ENCODE results near the gene MPHOSPH9. TPM values are rescaled to one million over a fixed set of nuclear protein-coding genes. Genes with fewer than 3 reads are reported as not detected.
A peak's percentile ranks its signal among the peaks of the same experiment; 100 is the strongest.

Gene MPHOSPH9
- total RNA-seq, 1 donor from 2014 or later, result 302 TPM

- Histone ChIP-seq H3F3A (ENCODE audit: low read depth) (peaks cover 16% of the 10 kb centered on the region), H3K9me3 (ENCODE audit: low read depth) (no peaks in the 10 kb centered on the region), H3K4me1 (peaks cover 34% of the 10 kb centered on the region), H2AFZ (replicated peaks) (no peak overlapping the region), H3K27me3 (no peaks in the 10 kb centered on the region), H3K9ac (no peak overlapping the region), H3K4me3 (no peak overlapping the region), H3K79me2 (ENCODE audit: low read depth) (no peaks in the 10 kb centered on the region), H4K20me1 (ENCODE audit: low read depth) (no peaks in the 10 kb centered on the region), H3K4me2 (no peak overlapping the region), H3K27ac (no peak overlapping the region), H3K36me3 (no peaks in the 10 kb centered on the region)
- Mint-ChIP-seq H3K9me3 (no peaks in the 10 kb centered on the region), H3K27ac (peak overlapping the region; percentile 33), H3K36me3 (no peaks in the 10 kb centered on the region), H3K4me3 (no peak overlapping the region), H3K4me1 (peaks cover 64% of the 10 kb centered on the region), H3K27me3 (ENCODE audit: insufficient read depth, low read depth) (no peaks in the 10 kb centered on the region)
- TF ChIP-seq EZH2phosphoT487 (IDR thresholded peaks at IDR 0.05) (no peak), EZH2 (IDR thresholded peaks at IDR 0.05) (no peak), CTCF (IDR thresholded peaks at IDR 0.05) (no peak)
- no peak for DNase-seq (ENCODE audit: low spot score)
Measured at GRCh38 chr12:123106640-123107359, 126.1 kb downstream of the MPHOSPH9 start.

- Histone ChIP-seq H3K79me2 (ENCODE audit: low read depth) (no peaks in the 10 kb centered on the region), H4K20me1 (ENCODE audit: low read depth) (no peaks in the 10 kb centered on the region), H3K4me2 (peak overlapping the region; percentile 19), H3K27ac (no peak overlapping the region), H3K36me3 (no peaks in the 10 kb centered on the region), H3K4me3 (no peak overlapping the region), H3F3A (ENCODE audit: low read depth) (peaks cover 16% of the 10 kb centered on the region), H2AFZ (replicated peaks) (no peak overlapping the region), H3K4me1 (peaks cover 38% of the 10 kb centered on the region), H3K9me3 (ENCODE audit: low read depth) (no peaks in the 10 kb centered on the region), H3K9ac (no peak overlapping the region), H3K27me3 (no peaks in the 10 kb centered on the region)
- Mint-ChIP-seq H3K4me3 (no peak overlapping the region), H3K27me3 (ENCODE audit: insufficient read depth, low read depth) (no peaks in the 10 kb centered on the region), H3K9me3 (no peaks in the 10 kb centered on the region), H3K36me3 (no peaks in the 10 kb centered on the region), H3K4me1 (peaks cover 49% of the 10 kb centered on the region), H3K27ac (peak overlapping the region; percentile 55)
- TF ChIP-seq CTCF (IDR thresholded peaks at IDR 0.05), result no peak
- TF ChIP-seq EZH2 (IDR thresholded peaks at IDR 0.05), result no peak
- no peak for TF ChIP-seq EZH2phosphoT487 (IDR thresholded peaks at IDR 0.05)
- DNase-seq (ENCODE audit: low spot score), result peak; percentile 29
Measured at GRCh38 chr12:123105211-123105826, 127.6 kb downstream of the MPHOSPH9 start.

GRCh38 chr12:123104809-123105208 lies 128.1 kb downstream of the MPHOSPH9 start:
- Histone ChIP-seq H3K36me3 (no peaks in the 10 kb centered on the region), H3K9me3 (ENCODE audit: low read depth) (no peaks in the 10 kb centered on the region), H2AFZ (replicated peaks) (no peak overlapping the region), H3K4me3 (no peak overlapping the region), H4K20me1 (ENCODE audit: low read depth) (no peaks in the 10 kb centered on the region), H3K4me2 (peak overlapping the region; percentile 19), H3K79me2 (ENCODE audit: low read depth) (no peaks in the 10 kb centered on the region), H3K27me3 (no peaks in the 10 kb centered on the region), H3K27ac (no peak overlapping the region), H3K4me1 (peaks cover 38% of the 10 kb centered on the region), H3K9ac (no peak overlapping the region), H3F3A (ENCODE audit: low read depth) (peaks cover 16% of the 10 kb centered on the region)
- TF ChIP-seq EZH2phosphoT487 (IDR thresholded peaks at IDR 0.05), result no peak
- no peak for TF ChIP-seq CTCF (IDR thresholded peaks at IDR 0.05)
- TF ChIP-seq EZH2 (IDR thresholded peaks at IDR 0.05), result no peak
- DNase-seq (ENCODE audit: low spot score), result no peak
- peak overlapping the region; percentile 17 for H3K27ac Mint-ChIP-seq
- H3K9me3 Mint-ChIP-seq, result no peaks in the 10 kb centered on the region
- H3K27me3 Mint-ChIP-seq (ENCODE audit: insufficient read depth, low read depth), result no peaks in the 10 kb centered on the region
- peaks cover 52% of the 10 kb centered on the region for H3K4me1 Mint-ChIP-seq
- no peaks in the 10 kb centered on the region for H3K36me3 Mint-ChIP-seq
- no peak overlapping the region for H3K4me3 Mint-ChIP-seq

Small RNA genes within 50 kb of the gene (small RNA-seq; reads per million reads assigned to genes)
- gene RNA5SP375, result not detected

Other genes starting within 250 kb of the MPHOSPH9 start
- gene PITPNM2, start 82.1 kb downstream of the MPHOSPH9 start, total RNA-seq (ENCODE audit: low replicate concordance), result 0.56 and 1.2 TPM in 2 replicates
- gene MTRFR, start 295 bp upstream of the MPHOSPH9 start, total RNA-seq (ENCODE audit: low replicate concordance), result 12.7 and 17.3 TPM in 2 replicates
- gene CDK2AP1, start 38.7 kb upstream of the MPHOSPH9 start, total RNA-seq (ENCODE audit: low replicate concordance), result 177 and 282 TPM in 2 replicates
- gene SBNO1, start 131.7 kb upstream of the MPHOSPH9 start, total RNA-seq (ENCODE audit: low replicate concordance), result 43.9 and 81.6 TPM in 2 replicates
- 28.7 and 46.5 TPM in 2 replicates for gene KMT5A, start 151.0 kb upstream of the MPHOSPH9 start, total RNA-seq (ENCODE audit: low replicate concordance)
- 1.1 TPM in 2 replicates for gene RILPL2, start 203.5 kb upstream of the MPHOSPH9 start, total RNA-seq (ENCODE audit: low replicate concordance)
- 12.6 and 30.3 TPM in 2 replicates for gene SNRNP35, start 225.0 kb upstream of the MPHOSPH9 start, total RNA-seq (ENCODE audit: low replicate concordance)

Data from neural progenitor cell (in vitro differentiated cells).